Measurements from ENCODE around the gene WDR44. TPM values are rescaled to one million over a fixed set of nuclear protein-coding genes. Genes with fewer than 3 reads are reported as not detected.

WDR44 gene
- total RNA-seq, 1 donor from 2014 or later = 7.1 TPM

DNA sequence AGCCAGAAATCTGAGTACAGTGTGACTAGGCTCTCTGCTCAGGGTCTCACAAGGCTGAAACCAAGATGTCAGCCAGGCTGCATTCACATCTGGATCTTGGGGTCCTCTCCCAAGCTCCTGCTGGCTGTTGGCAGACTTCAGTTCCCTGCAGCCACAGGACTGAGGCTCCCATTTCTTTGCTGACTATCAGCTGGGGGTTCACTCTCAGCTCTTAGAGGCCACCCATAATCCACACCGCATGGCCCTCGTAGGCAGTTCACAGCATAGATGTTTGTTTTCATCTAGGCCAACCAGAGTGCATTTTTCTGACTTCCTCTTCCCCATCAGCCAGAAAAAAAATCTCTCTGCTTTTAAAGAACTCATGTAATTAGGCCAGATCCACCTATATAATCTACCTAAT is 8.2 kb upstream of the WDR44 start:
- TF ChIP-seq, protein P1, sequence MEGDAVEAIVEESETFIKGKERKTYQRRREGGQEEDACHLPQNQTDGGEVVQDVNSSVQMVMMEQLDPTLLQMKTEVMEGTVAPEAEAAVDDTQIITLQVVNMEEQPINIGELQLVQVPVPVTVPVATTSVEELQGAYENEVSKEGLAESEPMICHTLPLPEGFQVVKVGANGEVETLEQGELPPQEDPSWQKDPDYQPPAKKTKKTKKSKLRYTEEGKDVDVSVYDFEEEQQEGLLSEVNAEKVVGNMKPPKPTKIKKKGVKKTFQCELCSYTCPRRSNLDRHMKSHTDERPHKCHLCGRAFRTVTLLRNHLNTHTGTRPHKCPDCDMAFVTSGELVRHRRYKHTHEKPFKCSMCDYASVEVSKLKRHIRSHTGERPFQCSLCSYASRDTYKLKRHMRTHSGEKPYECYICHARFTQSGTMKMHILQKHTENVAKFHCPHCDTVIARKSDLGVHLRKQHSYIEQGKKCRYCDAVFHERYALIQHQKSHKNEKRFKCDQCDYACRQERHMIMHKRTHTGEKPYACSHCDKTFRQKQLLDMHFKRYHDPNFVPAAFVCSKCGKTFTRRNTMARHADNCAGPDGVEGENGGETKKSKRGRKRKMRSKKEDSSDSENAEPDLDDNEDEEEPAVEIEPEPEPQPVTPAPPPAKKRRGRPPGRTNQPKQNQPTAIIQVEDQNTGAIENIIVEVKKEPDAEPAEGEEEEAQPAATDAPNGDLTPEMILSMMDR (IDR thresholded peaks at IDR 0.05; ENCODE audit: insufficient read depth, low read length, severe bottlenecking) = no peak
- DNase-seq (ENCODE audit: low read depth) (no peak), FAIRE-seq (no peak)
- Histone ChIP-seq H3K36me3 (ENCODE audit: control insufficient read depth, insufficient read depth, low read length) (no peaks in the 10 kb centered on the region), H3K4me3 (ENCODE audit: low read depth, low read length) (no peak overlapping the region), H3K27me3 (ENCODE audit: control insufficient read depth, insufficient read depth, low read length) (no peaks in the 10 kb centered on the region)

DNA sequence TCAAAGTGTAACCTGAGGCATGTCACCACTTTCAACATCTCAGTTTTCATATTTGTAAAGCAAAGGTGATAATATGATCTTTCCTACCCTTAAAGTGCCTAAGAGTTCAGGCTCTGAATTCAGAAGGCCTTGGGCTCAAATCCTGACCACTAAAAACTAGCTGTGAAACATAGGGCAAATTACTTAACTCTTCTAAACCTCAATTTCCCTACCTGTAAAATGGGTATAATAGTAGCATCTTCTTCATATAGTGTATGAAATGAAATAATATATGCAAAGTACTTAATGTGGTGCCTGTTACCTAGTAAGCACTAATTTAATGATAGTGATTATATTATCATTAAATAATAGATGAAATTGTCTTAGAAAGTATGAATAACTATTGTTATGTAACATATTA is 7.0 kb upstream of the WDR44 start:
- no peak for DNase-seq (ENCODE audit: low read depth)
- Histone ChIP-seq H3K27me3 (ENCODE audit: control insufficient read depth, insufficient read depth, low read length) (no peaks in the 10 kb centered on the region), H3K4me3 (ENCODE audit: low read depth, low read length) (no peak overlapping the region), H3K36me3 (ENCODE audit: control insufficient read depth, insufficient read depth, low read length) (no peaks in the 10 kb centered on the region)
- TF ChIP-seq, protein P1 (IDR thresholded peaks at IDR 0.05; ENCODE audit: insufficient read depth, low read length, severe bottlenecking) = no peak
- no peak for FAIRE-seq

- Histone ChIP-seq H3K4me3 (ENCODE audit: low read depth, low read length) (peak overlapping the region; percentile 41), H3K27me3 (ENCODE audit: control insufficient read depth, insufficient read depth, low read length) (no peaks in the 10 kb centered on the region), H3K36me3 (ENCODE audit: control insufficient read depth, insufficient read depth, low read length) (no peaks in the 10 kb centered on the region)
- no peak for DNase-seq (ENCODE audit: low read depth)
- no peak for FAIRE-seq
- TF ChIP-seq, protein P1 (IDR thresholded peaks at IDR 0.05; ENCODE audit: insufficient read depth, low read length, severe bottlenecking) = no peak
Measured at GRCh38 chrX:118345045-118345463, 852 bp upstream of the WDR44 start.

DNA sequence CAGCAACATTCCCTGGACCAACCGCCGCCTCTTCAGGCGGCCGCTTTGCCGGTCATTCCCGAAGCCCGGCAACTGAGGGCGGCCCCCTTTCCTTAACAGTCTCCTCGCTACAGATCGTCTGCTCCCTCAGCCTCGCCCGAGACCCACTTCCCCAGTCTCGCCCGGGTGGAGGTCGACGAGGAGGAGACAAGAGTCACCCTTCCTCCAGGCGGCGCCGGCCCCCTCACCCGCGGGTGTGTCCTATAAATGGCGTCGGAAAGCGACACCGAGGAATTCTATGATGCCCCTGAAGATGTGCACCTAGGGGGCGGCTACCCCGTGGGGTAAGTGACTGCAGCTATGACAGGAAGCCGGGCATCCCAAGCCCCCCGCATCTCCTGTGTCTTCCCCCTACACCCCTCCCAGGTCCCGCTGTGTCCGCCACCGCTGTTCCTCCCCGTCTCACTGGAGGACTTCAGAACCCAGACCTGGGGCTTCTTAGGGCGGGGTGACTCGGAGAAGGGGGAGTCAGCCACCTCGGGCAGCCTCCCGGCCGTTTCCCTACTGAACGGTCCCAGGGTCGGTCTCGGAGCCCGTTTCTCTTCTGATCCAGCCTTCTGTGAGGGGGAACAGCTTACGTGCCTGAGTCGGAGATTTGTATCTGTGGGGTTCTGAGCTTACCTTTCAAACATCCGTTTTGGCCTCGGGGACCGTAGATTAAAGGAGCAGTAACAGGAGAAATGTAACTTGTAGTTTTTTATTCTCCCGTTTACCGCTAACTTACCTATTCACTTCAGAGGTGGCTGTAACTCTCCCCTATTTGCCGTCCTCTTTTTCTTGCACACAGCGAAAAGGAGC is 570 bp downstream of the WDR44 start:
- FAIRE-seq = no peak

DNA sequence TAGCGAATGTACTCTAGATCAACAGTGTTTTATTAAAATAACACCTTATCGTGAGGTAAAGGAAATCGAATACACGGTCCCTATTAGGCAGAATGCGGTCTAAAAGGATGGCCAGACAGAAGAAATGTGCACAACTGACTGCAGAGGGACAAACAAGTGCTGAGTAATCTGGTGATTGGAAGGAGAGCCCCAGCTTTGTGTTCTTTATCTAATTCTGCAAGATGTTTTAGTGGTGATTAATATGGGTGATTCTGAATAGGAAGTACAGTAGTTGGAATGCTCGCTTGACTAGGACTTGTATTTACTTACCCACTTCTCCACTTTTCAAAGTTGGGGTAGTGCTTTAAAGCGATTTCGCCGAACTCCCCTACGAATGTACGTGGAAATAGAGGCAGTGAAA is 1.2 kb downstream of the WDR44 start:
- FAIRE-seq (peak; percentile 52), DNase-seq (ENCODE audit: low read depth) (peak; percentile 74)
- Histone ChIP-seq H3K27me3 (ENCODE audit: control insufficient read depth, insufficient read depth, low read length) (no peaks in the 10 kb centered on the region), H3K36me3 (ENCODE audit: control insufficient read depth, insufficient read depth, low read length) (no peaks in the 10 kb centered on the region), H3K4me3 (ENCODE audit: low read depth, low read length) (peak overlapping the region; percentile 65)
- TF ChIP-seq, protein P1 (IDR thresholded peaks at IDR 0.05; ENCODE audit: insufficient read depth, low read length, severe bottlenecking) = no peak

More for the DNA sequence above, 570 bp downstream of the WDR44 start:
- Histone ChIP-seq H3K27me3 (ENCODE audit: control insufficient read depth, insufficient read depth, low read length) (no peaks in the 10 kb centered on the region), H3K4me3 (ENCODE audit: low read depth, low read length) (peak overlapping the region; percentile 65), H3K36me3 (ENCODE audit: control insufficient read depth, insufficient read depth, low read length) (no peaks in the 10 kb centered on the region)
- TF ChIP-seq, protein P1 (IDR thresholded peaks at IDR 0.05; ENCODE audit: insufficient read depth, low read length, severe bottlenecking) = peak; percentile 2
- no peak for DNase-seq (ENCODE audit: low read depth)
